Measurements from ENCODE around the gene MIR17HG.
"Not testable (repeated sequence)": the region's sequence is repeated elsewhere in the genome, so short reads cannot be mapped to it uniquely, and the experiment has no call there.

MIR17HG gene

DNA sequence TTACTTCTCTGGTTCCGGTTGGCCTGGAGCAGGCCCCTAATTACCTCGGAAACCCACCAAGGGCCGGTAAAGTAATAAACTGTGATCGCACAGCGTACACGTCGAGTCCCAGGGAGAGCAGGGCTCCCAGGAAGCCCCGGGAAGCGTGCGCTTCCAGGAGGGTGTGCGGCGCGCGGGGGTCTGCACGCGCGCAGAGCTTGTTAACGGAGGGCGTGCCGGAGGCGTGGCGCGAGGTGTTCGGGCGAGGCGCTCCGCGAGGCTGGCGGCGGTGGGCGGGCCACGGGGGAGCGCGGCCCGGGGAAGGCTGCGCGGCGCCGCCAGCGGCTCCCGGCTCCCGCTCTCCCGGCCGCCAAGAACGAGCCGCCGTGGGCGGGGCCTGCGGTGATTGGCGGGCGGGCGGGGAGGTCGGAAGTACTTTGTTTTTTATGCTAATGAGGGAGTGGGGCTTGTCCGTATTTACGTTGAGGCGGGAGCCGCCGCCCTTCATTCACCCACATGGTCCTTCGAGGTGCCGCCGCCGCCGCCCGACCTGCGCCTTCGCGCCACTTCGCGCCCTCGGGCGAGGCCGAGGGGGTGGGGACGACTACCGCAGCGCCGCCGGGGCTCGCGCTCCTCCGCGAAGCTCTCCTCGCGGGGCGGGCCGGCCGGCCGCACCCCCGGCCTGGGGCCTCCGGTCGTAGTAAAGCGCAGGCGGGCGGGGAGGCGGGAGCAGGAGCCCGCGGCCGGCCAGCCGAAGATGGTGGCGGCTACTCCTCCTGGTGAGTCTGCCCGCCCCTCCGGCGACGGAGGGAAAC is at the start of gene MIR17HG:
Gene MIR17HG, plus strand, starts transcription at position 486 of the 794 bp plus-strand sequence.
- DNase-seq (ENCODE audit: low read depth in 2 of 2) = peak; percentile 87 to 91

DNA sequence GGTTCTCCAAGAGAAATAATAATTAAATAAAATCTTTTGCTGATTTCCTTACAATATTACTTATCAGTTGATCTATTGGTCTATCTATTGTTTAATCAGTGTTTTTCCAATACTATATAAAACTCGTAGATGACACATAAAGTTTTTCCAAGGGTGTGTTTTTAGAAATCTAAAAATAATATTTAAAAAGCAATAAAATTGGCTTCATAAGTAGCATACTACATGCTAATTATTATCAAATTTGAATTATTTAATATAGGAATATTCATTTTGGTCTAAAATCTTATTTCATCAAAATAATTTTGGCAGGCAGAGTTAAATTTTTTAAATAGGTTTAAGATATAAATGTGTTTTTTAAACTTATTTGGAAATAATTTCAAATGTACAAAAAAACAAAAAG is 49.4 kb upstream of the MIR17HG start:
- no peak for DNase-seq (ENCODE audit: low read depth in 2 of 2)

- DNase-seq (ENCODE audit: low read depth in 2 of 2) = no peak
These were observed 45.4 kb upstream of the MIR17HG start for GRCh38 chr13:91302111-91302510.

DNA sequence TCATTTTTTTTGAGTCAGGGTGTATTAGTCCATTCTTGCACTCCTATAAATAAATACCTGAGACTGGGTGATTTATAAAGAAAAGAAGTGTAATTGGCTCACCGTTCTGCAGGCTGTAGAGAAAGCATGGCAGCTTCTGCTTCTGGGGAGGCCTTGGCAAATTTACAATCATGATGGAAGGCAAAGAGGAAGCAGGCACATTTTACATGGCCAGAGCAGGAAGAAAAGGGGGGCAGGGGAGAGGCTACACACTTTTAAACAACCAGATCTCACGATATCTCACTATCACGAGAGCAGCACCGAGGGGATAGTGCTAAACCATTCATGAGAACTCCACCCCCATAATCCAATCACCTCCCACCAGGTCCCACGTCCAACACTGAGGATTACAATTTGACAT is 44.5 kb upstream of the MIR17HG start:
- no peak for DNase-seq (ENCODE audit: low read depth in 2 of 2)

DNA sequence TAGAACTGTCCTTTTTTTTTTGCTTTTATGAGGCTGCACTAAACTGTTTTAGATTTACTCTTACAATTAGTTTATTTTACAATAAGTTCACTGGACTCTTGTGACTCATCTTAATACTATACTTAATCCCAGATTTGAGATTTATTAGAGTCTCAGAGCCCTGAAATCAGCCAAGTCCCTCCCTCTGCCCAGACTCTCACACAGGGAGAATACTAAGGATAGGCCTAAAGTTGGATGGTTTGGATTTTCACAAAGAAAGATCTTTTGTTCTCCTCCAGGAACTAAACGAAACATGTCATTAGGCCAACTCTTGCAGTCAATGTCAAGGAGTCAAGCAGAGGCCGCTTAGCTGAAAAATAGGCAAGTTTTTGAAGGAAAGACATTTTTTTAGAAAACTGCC is 42.7 kb upstream of the MIR17HG start:
- no peak for DNase-seq (ENCODE audit: low read depth in 2 of 2)

GRCh38 chr13:91305652-91306051 is 41.8 kb upstream of the MIR17HG start:
- DNase-seq (ENCODE audit: low read depth in 2 of 2) = no peak

DNA sequence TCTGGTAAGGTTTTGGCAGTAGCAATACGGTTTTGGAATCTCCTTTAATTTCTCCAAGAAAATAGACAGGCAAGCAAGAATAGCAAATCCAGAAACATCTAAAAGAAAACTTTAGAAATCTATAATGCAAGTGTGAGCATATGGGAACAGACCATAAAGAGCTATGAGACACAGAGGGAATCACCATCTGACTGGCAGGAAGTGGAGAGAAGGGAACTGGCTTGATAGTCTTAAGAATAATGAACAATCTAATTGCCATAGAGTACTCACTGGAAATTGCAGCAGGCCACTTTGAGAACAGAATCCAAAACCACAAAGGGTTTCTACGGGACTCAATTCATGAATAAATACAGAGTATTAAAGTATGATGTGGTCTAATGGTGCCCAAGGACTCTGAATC is 39.6 kb upstream of the MIR17HG start:
- no peak for DNase-seq (ENCODE audit: low read depth in 2 of 2)

DNA sequence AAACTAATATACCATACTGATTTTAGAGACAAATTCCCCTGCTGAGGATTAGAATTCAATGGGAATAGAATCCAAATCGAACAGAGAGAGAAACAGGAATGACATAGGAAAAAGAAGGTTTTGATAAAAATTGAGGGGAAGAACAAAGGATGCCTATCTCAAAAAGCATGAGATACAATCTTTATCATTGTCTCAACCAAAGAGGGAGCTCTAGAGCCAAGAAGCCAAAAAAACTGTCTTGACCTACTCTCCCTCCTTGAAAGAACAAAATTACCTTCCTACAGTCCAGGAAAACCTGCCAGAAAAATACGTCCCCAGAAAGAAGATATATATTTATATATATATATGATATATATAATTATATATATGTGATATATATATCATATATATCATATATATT is 39.2 kb upstream of the MIR17HG start:
- no peak for DNase-seq (ENCODE audit: low read depth in 2 of 2)

- no peak for DNase-seq (ENCODE audit: low read depth in 2 of 2)
These were observed 36.0 kb upstream of the MIR17HG start for GRCh38 chr13:91311491-91311890.

DNA sequence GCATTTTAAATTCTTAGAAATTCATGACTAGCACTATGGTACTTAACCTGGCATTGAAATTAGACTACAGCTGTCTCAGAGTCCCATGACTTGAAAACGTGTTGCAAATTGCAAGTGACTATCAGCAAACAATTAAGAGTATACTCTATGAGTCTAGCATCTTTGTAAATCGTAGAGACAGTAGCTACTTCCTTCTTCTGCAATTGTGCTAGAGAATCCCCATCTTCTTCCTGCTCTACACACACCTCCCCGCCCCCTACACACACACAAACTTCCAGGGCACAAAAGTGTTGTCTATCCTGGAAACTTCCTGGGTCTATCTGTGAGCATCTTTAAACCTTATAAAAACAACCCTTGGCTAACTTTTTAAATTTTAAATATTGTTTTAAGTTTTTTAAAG is 35.2 kb upstream of the MIR17HG start:
- no peak for DNase-seq (ENCODE audit: low read depth in 2 of 2)

- DNase-seq (ENCODE audit: low read depth in 2 of 2) = peak in 1 of 2 donors; percentile 25
These were observed 34.4 kb upstream of the MIR17HG start for GRCh38 chr13:91313103-91313502.

- no peak for DNase-seq (ENCODE audit: low read depth in 2 of 2)
These were observed 33.9 kb upstream of the MIR17HG start for GRCh38 chr13:91313581-91313980.

DNA sequence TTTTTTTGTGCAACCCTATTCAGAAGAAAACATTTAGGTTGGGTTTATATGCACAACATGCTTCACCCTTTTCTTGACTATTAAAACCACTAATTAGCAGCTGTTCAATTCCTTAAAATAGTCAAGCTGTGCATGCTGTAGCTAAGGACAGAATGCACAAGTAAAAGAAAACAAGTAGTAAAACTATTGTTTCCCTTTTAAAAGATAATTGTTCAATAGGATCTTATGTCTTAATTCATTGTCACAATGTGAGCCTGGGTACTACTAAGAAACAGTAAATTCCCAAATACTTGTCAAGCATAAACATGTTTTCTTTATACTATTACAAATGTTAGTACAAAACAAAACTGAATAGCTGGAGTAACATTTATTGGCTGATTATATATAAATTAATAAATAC is 32.6 kb upstream of the MIR17HG start:
- DNase-seq (ENCODE audit: low read depth in 2 of 2) = no peak

DNA sequence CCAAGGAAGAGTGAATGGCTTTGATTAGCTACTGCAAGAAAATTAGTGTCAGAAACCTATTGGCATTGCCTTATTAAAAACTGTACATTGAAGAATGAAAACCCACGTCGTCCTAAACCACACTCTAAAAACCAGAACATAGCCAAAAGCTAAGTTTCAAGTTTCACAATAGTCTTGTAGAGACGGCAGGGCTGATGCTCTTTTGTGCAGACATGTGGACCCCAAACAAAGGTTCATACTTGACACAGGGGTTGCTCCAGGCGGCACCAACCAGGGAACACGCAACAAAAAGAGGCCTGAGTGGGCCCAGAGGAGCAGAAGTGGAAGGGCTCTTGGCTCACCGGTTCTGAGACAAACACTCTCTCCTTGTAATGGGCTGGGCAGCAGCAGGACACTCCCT is 28.6 kb upstream of the MIR17HG start:
- DNase-seq (ENCODE audit: low read depth in 2 of 2) = no peak

- DNase-seq (ENCODE audit: low read depth in 2 of 2) = no peak
These were observed 27.5 kb upstream of the MIR17HG start for GRCh38 chr13:91319996-91320395.

GRCh38 chr13:91320990-91321389 is 26.5 kb upstream of the MIR17HG start:
- DNase-seq (ENCODE audit: low read depth in 2 of 2) = not testable (repeated sequence)

GRCh38 chr13:91323349-91323748 is 24.1 kb upstream of the MIR17HG start:
- no peak for DNase-seq (ENCODE audit: low read depth in 2 of 2)

- DNase-seq (ENCODE audit: low read depth in 2 of 2) = no peak
These were observed 21.3 kb upstream of the MIR17HG start for GRCh38 chr13:91326146-91326545.

GRCh38 chr13:91328726-91329125 is 18.8 kb upstream of the MIR17HG start:
- DNase-seq (ENCODE audit: low read depth in 2 of 2) = no peak

GRCh38 chr13:91329733-91330132 is 17.8 kb upstream of the MIR17HG start:
- no peak for DNase-seq (ENCODE audit: low read depth in 2 of 2)

DNA sequence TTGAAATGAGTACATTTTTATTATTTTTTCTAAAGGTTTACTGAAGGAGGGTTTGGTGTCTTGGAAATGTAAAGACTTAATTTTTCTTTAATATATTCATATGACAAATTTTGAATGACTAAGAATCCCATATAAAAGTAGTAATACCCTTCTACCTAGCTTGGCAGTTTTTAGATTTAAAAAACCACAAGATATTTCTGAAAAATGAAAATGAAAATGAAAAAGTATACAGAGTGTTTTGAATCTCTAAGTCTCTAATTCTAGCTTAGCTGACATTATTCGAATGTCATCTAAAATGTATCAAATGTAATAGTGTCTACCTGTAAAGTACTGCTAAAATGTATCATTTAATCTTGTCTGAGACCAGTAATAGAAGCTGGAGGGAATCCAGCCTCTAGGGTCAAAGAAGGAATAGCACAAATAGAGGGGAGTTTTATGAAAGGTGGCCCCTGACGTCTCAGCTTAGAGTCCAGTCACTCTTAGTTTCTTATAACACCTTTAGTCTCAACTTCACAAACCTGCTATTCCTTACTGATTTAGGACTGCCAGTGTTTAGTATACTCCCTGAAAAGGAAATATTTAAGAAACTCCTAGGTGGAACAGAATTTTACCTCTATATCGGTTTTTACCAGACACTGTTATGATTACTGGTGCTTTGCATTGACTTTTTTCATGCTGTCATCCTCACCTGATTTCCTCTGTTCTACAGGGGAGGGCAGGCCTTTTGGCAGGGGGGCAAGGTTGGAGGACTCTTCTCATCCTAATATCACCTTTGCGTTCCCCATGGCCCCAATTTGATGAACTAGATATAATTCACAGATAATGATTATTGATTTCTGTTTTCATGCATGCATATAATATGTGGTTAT is 16.2 kb upstream of the MIR17HG start:
- no peak for DNase-seq (ENCODE audit: low read depth in 2 of 2)

GRCh38 chr13:91346062-91346461 is 1.4 kb upstream of the MIR17HG start:
- DNase-seq (ENCODE audit: low read depth in 2 of 2) = no peak

GRCh38 chr13:91346850-91347201 is 661 bp upstream of the MIR17HG start:
- peak; percentile 30 to 45 for DNase-seq (ENCODE audit: low read depth in 2 of 2)

All from stimulated activated CD4-positive, alpha-beta T cell treated with anti-CD3 and anti-CD28 coated beads, Interleukin-1b, Interleukin-23, amount 100 ng/mL, for 4 hours (primary cell).